GM12878 (cell line): ENCODE results near the gene MRRF.

Source experiments
- BHLHE40 ChIP-seq, 2 experiments: fragments of 450-650 bp in 1 of 2; IDR thresholded peaks; 2 replicates each; pipeline ENCODE4 v1.6.1; 2011 to 2017; ENCODE audit warnings: low read depth in 2 of 2, borderline replicate concordance in 1 of 2, improper control_type of control experiment in 1 of 2, low read length in 1 of 2, mild to moderate bottlenecking in 1 of 2
- MXI1 ChIP-seq: fragments of 150-350 bp; IDR thresholded peaks from 2 replicates; pipeline ENCODE4 v1.6.1; 2011; ENCODE audit warnings: low read depth, mild to moderate bottlenecking, inconsistent platforms, low read length, improper control_type of control experiment
- SRF ChIP-seq, 2 experiments: IDR thresholded peaks; 2 replicates each; pipeline ENCODE4 v1.6.1; 2011; ENCODE audit warnings: low read depth in 2 of 2, low read length in 2 of 2, mild to moderate bottlenecking in 1 of 2, moderate library complexity in 1 of 2
- ZBTB33 ChIP-seq: fragments of 450-650 bp; IDR thresholded peaks from 2 replicates; pipeline ENCODE4 v1.6.1; 2017; ENCODE audit warnings: mild to moderate bottlenecking
- TF ChIP-seq, protein P1 (sequence below), 3 experiments: IDR thresholded peaks in 2 of 3; conservative IDR thresholded peaks in 1 of 3; 2 replicates each; pipeline ENCODE4 v1.5.1; 2011; ENCODE audit warnings: low read depth in 3 of 3, low read length in 3 of 3, mild to moderate bottlenecking in 3 of 3, control low read depth in 2 of 3, moderate library complexity in 2 of 3, inconsistent platforms in 1 of 3, mixed read lengths in 1 of 3; ENCODE audit not compliant: control insufficient read depth in 2 of 3, insufficient read depth in 1 of 3; ENCODE audit errors: extremely low read depth in 1 of 3

GRCh38 chr9:122281368-122281767 is 16.7 kb downstream of the MRRF start:
- TF ChIP-seq ZBTB33 (no peak), BHLHE40 (IDR thresholded peaks at IDR 0.05; ENCODE audit: borderline replicate concordance in 1 of 2, low read depth in 2 of 2, low read length in 1 of 2) (no peak), MXI1 (no peak), SRF (IDR thresholded peaks at IDR 0.05; ENCODE audit: low read depth in 2 of 2, low read length in 2 of 2) (no peak)
- TF ChIP-seq, protein P1, sequence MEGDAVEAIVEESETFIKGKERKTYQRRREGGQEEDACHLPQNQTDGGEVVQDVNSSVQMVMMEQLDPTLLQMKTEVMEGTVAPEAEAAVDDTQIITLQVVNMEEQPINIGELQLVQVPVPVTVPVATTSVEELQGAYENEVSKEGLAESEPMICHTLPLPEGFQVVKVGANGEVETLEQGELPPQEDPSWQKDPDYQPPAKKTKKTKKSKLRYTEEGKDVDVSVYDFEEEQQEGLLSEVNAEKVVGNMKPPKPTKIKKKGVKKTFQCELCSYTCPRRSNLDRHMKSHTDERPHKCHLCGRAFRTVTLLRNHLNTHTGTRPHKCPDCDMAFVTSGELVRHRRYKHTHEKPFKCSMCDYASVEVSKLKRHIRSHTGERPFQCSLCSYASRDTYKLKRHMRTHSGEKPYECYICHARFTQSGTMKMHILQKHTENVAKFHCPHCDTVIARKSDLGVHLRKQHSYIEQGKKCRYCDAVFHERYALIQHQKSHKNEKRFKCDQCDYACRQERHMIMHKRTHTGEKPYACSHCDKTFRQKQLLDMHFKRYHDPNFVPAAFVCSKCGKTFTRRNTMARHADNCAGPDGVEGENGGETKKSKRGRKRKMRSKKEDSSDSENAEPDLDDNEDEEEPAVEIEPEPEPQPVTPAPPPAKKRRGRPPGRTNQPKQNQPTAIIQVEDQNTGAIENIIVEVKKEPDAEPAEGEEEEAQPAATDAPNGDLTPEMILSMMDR (IDR thresholded peaks at IDR 0.05 in 2 of 3, conservative IDR thresholded peaks at IDR 0.05 in 1 of 3; ENCODE audit: control insufficient read depth in 2 of 3, extremely low read depth in 1 of 3, insufficient read depth in 1 of 3, low read depth in 3 of 3, low read length in 3 of 3) = no peak
